GDM1 (cell line): ENCODE results near the gene BCL2L15.

Experiments used
- DNase-seq: peaks from one replicate; lab custom pipeline; 2025; lab: John Stamatoyannopoulos, UW

The BCL2L15 gene

DNA sequence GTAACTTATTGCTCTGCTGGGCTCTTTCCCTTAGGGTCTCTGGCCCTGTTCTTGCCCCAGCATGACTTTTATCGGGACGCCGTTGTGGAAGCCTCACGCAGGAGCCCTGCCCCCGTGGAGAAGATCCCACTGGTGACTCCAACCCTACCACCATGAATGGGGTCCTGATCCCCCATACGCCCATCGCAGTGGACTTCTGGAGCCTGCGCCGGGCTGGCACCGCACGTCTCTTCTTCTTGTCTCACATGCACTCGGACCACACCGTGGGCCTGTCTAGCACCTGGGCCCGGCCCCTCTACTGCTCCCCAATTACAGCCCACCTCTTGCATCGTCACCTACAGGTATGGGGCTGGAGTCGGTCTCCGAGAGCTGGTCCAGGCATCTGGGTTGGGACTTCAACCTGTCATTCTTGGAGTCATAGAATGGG is 18.1 kb upstream of the BCL2L15 start:
- DNase-seq = no peak

DNA sequence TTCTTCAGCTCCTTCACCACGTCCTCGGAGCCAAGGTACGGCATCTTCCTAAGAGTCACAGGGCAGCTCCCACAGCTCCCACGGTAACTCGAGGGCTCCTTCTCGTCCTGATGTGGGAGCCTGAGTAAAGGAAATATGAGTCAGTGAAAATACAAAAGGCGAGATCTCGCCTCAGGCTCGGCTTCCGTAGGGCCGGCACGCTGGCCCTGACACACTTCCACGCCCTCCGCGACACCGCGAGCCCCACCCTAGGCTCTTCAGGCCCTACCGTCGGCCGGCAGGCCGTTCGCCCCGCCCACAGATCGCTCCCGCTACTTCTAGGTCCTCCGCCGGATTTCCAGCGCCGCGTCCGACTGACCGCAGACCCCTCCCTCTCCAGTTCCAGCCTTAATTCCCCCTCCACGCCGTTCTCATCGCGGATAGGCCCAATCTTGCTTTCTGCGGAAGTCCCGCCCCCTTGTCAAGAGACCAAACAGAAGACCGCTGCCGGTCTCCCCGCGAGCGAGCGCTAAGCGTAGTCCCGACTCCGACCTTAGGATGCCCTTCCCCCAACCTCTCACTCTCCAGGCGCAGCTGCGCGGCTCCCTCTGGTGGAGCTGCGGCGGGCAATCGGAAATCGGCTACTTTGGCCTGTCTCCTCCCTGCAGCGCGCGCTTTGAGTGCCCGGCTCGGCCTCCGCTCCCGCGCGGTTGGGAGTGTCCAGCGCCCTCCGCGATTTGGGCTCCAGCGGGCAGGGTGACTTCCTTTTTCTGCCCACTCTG is 17.5 kb upstream of the BCL2L15 start, which contains the start of the genes AP4B1 and DCLRE1B:
TSS of gene AP4B1 (minus strand) at position 126 of the 761 bp plus-strand sequence. CDS start at position 44, 82 bp downstream.
TSS of gene DCLRE1B (plus strand) at position 653 of the 761 bp plus-strand sequence. CDS start 261 bp downstream, outside the sequence.
- peak; percentile 100 for DNase-seq

DNA sequence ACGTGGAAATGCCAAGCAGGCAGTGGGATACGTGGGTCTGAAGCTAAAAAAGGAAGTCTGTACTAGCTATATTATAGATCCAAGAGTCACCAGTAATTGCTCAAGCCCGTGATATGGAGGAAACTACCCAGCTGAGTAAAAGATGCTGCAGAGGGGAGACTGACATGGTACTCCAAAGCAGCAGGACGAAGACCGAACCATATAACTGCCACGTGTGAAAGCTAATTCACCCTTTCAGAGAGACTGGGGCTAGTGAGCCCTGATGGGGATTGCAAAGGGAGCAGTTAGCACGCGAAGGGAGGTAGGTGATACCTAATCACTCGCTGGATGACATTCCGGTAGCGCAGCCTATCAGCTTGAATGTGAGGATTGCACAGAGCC is 16.9 kb upstream of the BCL2L15 start:
- DNase-seq = no peak

DNA sequence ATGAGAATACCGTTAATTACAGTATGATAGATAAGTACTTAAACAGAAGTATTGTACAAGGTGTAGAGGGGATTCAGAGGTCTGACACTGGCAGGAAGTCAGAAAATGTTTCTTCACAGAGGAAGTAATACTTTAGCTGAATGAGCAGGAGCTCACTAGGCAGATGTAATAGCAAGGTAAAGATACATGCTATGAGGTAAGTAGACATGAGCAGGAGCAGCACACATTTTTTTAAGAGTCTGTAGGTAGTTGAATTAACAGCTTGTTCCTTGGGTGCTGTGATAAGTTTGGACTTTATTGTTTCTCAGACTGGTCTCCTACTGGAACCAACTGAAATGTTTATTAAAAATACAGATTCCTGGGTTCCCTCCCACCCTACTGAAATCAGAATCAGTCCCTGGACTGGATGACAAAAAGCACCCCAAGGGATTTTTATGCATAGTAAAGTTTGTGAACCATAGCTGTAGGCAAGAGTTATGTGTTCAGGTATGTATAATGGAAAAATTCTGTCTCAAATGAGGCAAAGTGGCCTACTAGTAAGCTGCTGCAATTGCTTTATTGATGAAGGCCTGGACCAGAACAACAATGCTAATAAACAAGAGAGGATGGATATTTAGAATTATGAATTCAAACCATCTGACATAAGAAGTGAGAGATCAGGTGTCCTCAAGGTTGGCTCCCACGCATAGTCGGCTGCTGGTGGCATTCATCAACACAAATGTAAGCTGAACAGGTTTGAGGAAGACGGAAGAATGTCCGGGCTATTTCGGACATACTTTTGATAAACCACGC is 16.3 kb upstream of the BCL2L15 start:
- no peak for DNase-seq

DNA sequence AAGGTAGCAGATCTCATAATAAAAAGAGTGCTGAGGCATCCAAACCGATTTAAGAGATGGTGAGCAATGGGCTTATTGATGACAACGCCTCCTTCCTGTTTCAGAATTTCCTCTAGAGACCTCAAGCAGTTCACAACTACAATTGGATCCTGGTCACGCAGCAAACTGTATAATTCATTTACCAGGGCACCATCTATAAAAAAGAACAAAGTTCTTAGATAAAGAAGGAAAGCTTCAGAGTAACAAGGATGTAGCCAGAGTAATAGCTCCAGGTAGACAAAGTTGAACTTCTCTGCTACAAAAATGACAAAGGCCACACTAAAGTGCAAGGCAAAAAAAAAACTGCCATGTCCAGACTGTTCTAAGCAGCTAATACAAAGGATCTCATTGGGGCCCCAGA is 13.8 kb upstream of the BCL2L15 start:
- no peak for DNase-seq

DNA sequence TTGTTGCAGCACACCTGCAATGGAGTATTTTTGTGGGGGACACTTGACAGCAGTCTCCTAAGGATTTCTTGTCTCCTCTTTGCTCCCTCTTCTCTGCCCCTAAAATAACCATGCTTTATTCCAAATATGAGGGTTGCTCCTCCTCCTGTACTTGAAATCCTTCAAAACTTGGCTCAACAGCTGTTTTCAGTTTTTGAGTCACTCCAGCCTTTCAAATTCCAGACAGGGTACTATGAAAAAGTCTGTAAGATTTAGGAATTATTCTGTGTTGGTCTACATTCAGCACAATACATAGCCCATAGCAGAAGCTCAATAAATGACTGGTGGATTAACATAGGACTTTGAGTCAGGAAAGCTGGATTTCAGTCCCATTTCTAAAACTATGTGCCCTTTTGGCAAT is 11.7 kb upstream of the BCL2L15 start:
- no peak for DNase-seq

DNA sequence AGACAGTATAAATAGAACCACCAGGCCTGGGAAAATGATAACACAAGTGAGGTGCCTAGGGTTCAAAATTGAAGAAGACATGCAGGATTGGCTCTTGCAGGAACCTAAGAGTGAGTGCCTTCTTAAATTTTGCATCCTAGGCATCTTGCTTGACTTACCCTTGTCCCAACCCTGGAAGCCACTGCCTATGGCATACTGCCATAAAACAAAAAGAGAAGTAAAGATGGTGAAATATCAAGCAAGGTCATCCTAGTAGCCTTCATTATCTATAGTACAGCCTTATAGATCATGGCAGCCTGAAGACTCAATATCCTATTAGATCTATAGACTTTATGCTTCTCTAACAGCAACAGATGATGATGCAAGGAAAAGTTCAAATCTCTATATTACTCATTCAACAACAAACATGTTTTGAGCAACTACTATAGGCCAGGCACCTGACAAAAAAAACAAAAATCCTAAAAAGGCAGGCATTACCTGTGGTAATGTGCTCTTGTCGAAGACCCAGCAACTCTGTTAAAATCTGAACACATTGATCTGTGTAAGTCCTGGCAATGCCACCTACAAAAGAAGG is 10.9 kb upstream of the BCL2L15 start:
- no peak for DNase-seq

DNA sequence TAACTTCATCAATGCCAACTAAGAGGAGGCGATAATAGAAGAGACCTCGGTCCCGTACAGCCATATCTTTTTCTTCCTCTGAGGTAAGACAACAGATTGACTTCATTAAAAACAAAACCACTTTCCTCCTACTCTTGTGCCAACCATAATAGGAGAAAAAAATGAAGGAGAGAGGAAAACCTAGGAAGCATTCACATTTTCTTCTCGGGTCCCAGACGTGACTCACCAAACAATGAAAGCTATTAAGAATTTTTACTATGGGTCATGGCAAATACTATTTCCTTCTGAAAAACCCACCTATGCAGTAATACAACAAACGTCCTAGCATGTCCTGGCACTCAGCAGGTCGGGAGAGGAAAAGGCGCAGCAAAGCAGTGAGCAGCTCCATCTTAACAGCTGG is 8.6 kb upstream of the BCL2L15 start:
- no peak for DNase-seq

DNA sequence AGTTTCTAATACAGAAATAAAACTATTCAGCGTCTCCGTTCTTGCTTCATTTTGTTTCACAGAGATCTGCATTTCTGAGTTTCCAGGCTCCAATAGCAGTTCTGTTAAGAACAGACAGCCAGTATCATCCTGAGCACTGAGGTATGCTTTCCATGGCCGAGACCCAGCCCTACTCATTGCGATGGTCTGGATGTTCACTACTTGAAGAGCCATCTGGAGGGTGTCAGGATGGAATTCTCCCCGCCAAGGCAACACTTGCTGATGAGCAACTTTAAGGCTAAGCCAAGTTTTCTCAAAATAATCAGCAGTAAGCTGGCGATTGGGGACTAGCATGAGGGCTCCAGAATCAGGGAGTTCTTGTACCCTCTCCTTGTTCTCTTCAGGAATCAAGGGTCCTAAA is 7.7 kb upstream of the BCL2L15 start:
- no peak for DNase-seq

DNA sequence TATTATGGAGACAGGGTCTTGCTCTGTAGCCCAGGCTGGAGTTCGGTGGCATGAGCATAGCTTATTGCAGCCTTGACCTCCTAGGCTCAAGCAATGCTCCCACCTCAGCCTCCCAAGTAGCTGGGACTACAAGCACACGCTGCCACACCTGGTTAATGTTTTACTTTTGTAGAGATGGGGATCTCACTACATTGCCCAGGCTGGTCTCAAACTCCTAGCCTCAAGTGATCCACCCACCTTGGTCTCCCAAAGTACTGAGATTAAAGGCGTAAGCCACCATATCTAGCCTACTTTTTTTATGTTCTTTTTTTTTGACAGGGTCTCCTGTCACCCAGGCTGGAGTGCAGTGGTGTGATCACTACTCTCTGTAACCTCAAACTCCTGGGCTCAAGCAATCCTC is 5.9 kb upstream of the BCL2L15 start:
- no peak for DNase-seq

DNA sequence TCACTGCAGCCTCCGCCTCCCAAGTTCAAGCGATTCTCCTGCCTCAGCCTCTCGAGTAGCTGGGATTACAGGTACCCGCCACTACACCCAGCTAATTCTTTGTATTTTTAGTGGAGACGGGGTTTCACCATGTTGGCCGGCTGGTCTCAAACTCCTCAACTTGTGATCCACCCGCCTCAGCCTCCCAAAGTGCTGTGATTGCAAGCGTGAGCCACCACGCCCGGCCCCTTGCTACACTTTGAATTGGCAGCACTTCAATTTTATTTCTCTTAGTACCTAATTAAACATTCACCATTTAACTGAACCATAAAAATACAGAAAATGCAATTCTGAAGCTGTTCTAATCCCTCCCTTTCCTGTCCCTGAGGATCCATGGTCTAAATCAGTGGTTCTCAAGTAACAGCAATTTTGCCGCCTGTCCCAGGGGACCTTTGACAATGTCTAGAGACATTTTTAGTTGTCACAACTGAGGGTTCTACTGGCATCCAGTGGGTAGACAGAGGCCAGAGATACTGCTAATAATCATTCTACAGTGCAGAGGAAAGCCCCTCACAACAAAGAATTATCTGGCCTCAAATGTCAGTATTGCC is 4.3 kb upstream of the BCL2L15 start:
- no peak for DNase-seq

DNA sequence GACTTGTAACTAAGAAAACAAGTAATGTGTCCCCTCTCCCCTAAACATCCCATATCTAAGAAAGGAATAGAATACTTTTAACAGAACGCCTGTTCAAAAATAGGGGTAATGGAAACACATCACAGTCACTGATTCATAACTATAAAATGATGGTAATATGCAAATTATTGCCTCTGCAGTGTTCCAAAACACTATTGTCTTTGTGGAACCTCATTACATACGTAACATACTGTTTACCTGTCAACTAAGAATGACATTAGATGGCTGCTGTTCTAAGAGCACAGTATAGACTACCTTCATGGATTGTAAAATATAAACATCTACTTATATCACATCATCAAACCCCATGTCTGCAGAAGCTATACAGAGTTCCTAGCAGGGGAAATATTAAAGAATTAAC is 3.4 kb upstream of the BCL2L15 start:
- no peak for DNase-seq

DNA sequence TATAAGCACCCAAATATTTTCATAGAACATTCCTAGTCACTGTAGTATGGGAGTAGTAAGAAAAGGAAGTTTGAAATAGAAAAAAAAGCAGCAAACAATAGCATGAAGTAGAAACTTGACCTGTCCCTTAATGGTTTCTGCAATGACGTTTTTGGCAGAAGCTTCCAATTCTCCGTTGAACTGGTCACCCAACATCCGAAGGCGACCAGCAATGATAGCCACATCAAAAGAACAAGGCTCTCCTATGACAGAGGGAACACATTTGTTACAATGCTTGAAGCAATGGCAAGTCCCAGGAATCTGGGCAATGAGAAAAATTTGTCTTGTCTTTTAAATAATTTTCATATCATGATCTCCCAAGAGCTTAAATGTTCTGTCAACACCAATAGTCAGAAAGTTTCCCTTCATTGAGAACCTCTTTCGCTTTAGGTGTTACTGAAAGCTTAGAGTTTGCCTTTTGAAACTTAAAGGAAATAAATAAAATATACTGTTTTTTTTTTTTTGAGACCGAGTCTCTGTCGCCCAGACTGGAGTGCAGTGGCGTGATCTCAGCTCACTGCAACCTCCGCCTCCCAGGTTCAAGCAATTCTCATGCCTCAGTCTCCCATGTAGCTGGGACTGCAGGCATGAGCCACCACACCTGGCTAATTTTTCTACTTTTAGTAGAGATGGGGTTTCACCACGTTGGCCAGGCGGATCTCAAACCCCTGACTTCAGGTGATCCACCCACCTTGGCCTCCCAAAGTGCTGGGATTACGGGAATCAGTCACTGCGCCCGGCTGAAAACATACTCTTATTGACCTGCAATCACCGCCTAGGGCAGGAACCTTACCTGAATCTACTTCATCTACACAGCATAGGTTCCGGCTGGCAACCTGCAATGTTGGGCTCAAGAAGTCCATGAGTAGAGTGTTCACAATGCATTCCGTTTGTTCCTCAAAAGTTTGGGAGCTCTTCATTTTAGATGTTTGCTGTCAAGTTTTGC is 672 bp downstream of the BCL2L15 start:
- no peak for DNase-seq

DNA sequence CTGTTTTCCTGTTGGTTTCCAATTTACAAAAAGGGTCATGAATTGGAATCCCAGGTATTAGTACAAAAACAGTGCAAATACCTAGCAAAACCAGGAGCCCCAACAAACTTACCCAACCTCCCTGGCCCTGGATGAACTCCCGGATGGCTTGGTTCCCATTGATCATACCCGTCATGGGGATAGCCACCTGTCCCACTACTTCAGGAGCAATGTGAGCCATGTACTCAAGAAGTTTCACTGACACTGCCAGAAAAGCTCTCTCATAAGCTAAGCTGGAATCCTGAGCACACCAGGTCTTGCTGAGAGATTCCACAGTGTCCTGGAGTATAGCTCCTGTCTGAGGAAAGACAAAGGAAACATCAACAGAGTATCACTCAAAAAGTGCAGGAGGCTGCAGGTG is 5.7 kb downstream of the BCL2L15 start:
- no peak for DNase-seq

DNA sequence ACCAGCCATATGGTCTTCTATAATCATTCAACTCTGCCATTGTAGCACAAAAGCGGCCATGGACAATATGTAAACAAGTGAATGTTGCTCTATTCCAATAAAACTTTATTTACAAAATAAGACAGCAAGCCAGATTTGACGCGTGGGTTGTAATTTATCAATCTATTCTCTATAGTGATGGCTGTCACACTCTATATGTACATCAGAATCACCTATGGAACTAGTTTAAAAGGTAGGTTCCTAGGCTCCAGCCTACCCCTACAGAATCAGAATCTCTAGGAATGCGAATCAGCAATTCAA is 7.7 kb downstream of the BCL2L15 start:
- DNase-seq = no peak

DNA sequence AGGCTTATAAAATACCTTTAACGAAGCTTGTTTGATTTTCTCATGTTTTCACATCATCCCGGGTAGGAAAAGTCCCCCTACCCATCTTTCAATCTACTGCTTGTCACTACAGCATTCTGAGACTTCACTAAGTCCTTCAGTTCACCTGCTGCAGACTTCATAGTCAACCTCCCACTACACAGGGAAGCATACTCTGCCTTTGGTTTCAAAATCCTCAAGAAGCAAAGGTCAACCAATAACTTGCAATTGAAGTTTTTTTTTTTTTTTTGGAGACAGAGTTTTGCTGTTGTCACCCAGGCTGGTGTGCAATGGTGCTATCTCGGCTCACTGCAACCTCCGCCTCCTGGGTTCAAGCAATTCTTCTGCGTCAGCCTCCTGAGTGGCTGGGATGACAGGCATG is 11.2 kb downstream of the BCL2L15 start:
- DNase-seq = no peak

DNA sequence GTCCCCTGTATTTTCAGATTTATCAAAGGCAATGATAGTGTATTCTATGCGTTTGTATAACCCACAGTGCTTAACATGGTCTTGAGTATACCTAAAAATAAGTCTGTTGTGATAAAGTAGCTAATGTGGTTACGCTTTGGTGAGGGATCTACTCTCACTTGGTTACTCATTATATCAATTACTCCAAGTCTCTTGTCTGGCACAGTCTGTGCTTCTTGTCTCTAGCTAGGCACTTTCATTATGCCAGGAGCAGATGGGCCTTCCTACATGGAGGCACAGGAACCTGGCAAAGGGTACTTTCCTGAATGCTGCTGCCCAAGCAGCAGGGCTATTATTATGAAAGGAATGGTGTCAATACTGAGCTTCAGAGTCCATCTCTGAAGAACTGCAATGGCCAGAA is 11.7 kb downstream of the BCL2L15 start:
- no peak for DNase-seq

DNA sequence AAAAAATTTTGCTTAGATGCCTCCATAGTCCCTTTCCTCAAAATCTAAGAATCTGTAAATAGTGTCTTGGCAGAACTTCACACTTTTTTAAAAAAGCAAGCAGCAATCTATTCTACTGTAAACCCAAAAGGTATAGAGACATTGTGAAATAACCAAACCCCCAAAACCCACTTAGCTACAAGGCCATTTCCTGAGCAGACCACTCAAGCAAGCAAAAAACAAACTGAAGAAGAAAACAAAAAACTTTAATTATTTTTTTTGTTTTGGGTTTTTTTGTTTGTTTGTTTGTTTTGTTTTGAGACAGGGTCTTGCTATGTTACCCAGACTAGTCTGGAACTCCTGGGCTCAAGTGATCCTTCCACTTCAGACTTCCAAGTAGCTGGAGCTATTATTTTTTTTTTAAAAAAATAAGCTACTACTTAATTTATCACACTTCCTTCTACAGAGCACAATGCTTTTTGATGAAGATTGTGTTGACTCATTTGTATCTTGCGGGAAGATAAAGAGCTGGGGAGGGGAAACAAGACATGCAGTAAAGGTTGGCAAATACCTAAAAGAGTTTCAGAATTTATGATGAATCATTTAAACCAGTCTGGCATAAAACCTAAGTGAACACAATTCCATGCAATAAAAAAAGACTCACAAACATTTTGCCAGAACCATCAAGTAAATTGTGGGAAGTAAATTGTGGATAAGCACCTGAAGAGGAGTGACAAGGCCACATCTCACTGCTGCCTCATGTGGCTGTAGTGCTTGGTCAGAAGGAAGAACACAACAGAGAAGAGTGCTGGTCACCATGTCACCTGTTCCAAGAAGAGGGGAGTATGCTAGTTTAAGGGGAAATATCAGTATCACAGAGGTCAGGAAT is 13.1 kb downstream of the BCL2L15 start:
- no peak for DNase-seq

DNA sequence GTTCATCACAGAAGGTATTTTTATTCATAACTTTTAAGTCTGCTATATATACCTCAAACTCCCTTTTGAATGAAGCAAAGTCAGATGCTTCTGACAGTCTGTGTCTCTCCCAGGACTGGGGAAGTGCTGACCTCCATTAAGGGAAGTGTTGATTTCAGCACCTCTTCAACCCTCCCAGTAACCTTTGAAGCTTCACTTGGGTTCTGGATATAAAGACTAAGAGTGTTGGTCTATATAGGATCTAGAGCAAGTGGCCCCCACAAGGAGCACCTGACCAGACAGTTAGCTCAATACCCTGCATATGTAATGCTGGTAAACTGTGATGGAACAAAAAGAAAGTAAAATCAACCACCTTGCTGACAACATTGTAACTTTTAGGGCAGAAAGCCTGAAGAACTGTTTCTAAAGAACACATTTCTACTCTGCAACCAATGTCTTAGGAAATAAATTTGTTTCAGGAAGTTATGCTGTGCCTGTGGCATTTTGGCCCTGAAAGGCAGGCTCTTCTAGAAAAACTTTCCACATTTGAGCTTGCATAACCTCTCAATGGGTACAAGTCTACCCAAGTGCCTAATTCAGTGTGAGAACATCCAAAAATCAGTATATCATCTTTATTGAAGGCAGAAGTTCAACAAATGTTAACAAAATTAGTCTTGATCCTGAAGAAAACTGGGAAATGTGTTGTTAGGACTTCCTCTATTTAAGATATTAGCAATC is 15.0 kb downstream of the BCL2L15 start:
- no peak for DNase-seq

DNA sequence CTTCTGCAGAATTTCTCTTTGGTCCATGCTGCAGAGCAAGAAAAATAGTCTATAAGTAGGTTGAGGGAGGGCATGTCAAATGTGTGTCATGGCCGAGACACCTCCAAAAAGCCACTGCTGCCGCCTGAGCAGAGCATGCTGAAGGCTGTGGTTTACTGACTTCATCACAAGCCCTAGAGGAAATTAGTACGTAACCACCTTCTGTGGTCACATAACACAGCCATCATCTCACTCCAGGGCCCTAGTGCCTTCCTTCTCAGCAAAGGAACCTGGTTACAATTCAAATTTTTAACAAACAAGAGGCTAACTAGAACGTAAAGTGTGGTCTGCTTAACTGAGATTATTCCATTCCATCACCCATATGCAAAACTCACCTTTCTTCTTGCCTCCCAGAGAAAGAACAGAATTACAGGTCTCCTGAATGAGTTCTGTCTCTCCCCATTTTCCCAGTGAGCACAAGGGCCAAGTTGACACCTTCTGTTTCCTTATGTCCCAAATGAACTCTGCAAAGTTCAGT is 15.7 kb downstream of the BCL2L15 start, which contains the start of gene PTPN22:
TSS of gene PTPN22 (minus strand) at position 116 of the 517 bp plus-strand sequence.
- peak; percentile 87 for DNase-seq
